Left lung (tissue), 10 donors: ENCODE results near the gene TEDC2. TPM values are rescaled to one million over a fixed set of nuclear protein-coding genes. Genes with fewer than 3 reads are reported as not detected.

ENCODE experiments used
- ATAC-seq: fragments of 200-7000 bp; cut with Tn5 transposase; one replicate; pipeline ENCODE4 v1.9.1; 2020; ENCODE audit warnings: moderate library complexity
- DNase-seq, 4 donors: peaks; one replicate each; pipeline ENCODE4 v3.0.0-alpha.2; 2013 to 2020
- H3K27ac ChIP-seq, 2 donors: fragments of 200-600 bp; sonication (generic) in 1 of 2; one replicate each; pipeline versions ENCODE4 v1.5.0 to v1.8.0; 2020 to 2021
- H3K27me3 ChIP-seq, 2 donors: fragments of 200-600 bp; sonication (generic) in 1 of 2; one replicate each; pipeline versions ENCODE4 v1.5.0 to v1.8.0; 2020 to 2021
- H3K36me3 ChIP-seq, 2 donors: fragments of 200-600 bp; sonication (generic) in 1 of 2; one replicate each; pipeline versions ENCODE4 v1.5.0 to v1.8.0; 2020 to 2021
- H3K4me1 ChIP-seq, 2 donors: fragments of 200-600 bp; one replicate each; pipeline ENCODE4 v1.8.0; 2021
- H3K4me3 ChIP-seq, 2 donors: fragments of 200-600 bp; sonication (generic) in 1 of 2; one replicate each; pipeline versions ENCODE4 v1.5.0 to v1.8.0; 2020 to 2021; ENCODE audit warnings: mild to moderate bottlenecking in 1 of 2
- H3K9me3 ChIP-seq, 2 donors: fragments of 200-600 bp; sonication (generic) in 1 of 2; one replicate each; pipeline versions ENCODE4 v1.5.0 to v1.8.0; 2020 to 2021
- intact Hi-C, 2 donors: fragments of 100-400 bp; cut with DNase I; formaldehyde crosslinking; loops; one replicate each; pipeline versions ENCODE4 v1.11.2 to v1.14.2; 2022
- polyA plus RNA-seq, 6 donors: library from polyadenylated mRNA; unstranded; fragments of 120-200 nt; gene quantifications; one replicate each; pipeline ENCODE4 v1.2.1, GENCODE V29; 2013; ENCODE audit not compliant: insufficient read length in 6 of 6
- total RNA-seq, 2 donors: library from RNA; stranded (reverse); fragmentation: NEBNext Ultra II Directional; extraction: Animal tissue kit (Norgen Biotek cat#: 25700); gene quantifications; one replicate each; pipeline ENCODE4 v1.2.1, GENCODE V29; 2021
- TF ChIP-seq, protein P1 (sequence below), 2 donors: fragments of 200-600 bp; sonication (generic) in 1 of 2; IDR thresholded peaks; one replicate each; pipeline versions ENCODE4 v1.5.0 to v1.8.0; 2021; ENCODE audit warnings: antibody characterized with exemption in 2 of 2
- donor health status: DM: no; HTN: yes; CAD: no.
- donor health status: DM: no; HTN: no; CAD: no.

TEDC2 gene
- total and polyA plus RNA-seq, 8 donors: 4.0 to 10.9 (median 8.3) TPM

GRCh38 chr16:2447920-2448583, 11.9 kb upstream of the TEDC2 start:
- TF ChIP-seq, protein P1, sequence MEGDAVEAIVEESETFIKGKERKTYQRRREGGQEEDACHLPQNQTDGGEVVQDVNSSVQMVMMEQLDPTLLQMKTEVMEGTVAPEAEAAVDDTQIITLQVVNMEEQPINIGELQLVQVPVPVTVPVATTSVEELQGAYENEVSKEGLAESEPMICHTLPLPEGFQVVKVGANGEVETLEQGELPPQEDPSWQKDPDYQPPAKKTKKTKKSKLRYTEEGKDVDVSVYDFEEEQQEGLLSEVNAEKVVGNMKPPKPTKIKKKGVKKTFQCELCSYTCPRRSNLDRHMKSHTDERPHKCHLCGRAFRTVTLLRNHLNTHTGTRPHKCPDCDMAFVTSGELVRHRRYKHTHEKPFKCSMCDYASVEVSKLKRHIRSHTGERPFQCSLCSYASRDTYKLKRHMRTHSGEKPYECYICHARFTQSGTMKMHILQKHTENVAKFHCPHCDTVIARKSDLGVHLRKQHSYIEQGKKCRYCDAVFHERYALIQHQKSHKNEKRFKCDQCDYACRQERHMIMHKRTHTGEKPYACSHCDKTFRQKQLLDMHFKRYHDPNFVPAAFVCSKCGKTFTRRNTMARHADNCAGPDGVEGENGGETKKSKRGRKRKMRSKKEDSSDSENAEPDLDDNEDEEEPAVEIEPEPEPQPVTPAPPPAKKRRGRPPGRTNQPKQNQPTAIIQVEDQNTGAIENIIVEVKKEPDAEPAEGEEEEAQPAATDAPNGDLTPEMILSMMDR (IDR thresholded peaks at IDR 0.05): no peak
- Histone ChIP-seq H3K36me3 (peaks cover 0 to 91% of the 10 kb centered on the region in 2 donors), H3K27me3 (no peaks in the 10 kb centered on the region), H3K9me3 (no peaks in the 10 kb centered on the region), H3K4me3 (no peak overlapping the region), H3K27ac (no peak overlapping the region), H3K4me1 (no peaks in the 10 kb centered on the region)
- DNase-seq (peak in 1 of 4 donors; percentile 42), ATAC-seq (no peak)
- intact Hi-C loops: no loop called here

DNA sequence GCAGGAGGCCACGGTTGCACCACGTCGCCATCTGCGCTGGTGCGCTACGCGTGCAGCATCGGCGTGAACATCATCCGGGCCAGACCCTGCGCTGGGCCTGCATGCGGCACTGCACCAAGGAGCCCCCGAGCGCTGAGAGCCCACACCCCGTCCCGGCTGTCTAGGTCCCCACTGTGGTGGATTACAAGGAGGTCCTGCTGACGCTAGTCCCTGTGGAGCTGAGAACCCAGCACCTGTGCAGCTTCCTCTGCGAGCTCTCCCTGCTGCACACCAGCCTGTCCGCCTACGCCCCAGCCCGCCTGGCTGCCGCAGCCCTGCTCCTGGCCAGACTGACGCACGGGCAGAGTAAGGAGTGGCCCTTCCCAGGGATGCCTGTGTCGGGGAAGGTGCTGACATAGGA, 10.8 kb upstream of the TEDC2 start:
- Histone ChIP-seq H3K27me3 (no peaks in the 10 kb centered on the region), H3K9me3 (no peaks in the 10 kb centered on the region), H3K36me3 (peaks cover 0 to 95% of the 10 kb centered on the region in 2 donors), H3K27ac (no peak overlapping the region), H3K4me1 (no peaks in the 10 kb centered on the region), H3K4me3 (no peak overlapping the region)
- ATAC-seq (no peak), DNase-seq (peak in 1 of 4 donors; percentile 45)
- TF ChIP-seq, protein P1 (IDR thresholded peaks at IDR 0.05): no peak
- intact Hi-C loops: no loop called here

DNA sequence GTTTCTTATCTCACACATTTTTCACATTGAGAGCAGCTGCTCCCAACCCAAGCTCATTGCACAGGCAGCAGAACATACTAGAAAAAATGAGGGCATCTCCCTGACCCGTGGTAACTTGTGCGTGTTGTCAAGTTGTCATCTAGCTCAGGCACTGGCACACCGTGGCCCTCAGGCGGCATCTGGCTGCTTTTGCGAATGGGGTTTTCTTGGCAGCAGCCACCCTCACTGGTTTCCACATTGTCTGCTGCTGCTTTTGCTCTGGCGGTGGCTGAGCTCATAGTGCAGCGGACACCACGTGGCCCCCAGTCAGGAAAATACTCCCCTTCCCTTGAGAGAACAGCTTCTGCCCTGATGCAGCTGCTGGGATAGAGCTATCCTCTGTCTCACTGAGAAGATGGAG, 9.4 kb upstream of the TEDC2 start:
- TF ChIP-seq, protein P1 (IDR thresholded peaks at IDR 0.05): no peak

GRCh38 chr16:2450975-2451381, 8.9 kb upstream of the TEDC2 start:
- DNase-seq (peak in 1 of 4 donors; percentile 61), ATAC-seq (no peak)
- H3K27me3 ChIP-seq: no peaks in the 10 kb centered on the region
- no peak overlapping the region for H3K27ac ChIP-seq
- H3K4me3 ChIP-seq: no peak overlapping the region
- intact Hi-C loops: no loop called here
- H3K9me3 ChIP-seq: no peaks in the 10 kb centered on the region
- no peaks in the 10 kb centered on the region for H3K4me1 ChIP-seq
- peaks cover 0 to 95% of the 10 kb centered on the region in 2 donors for H3K36me3 ChIP-seq
- TF ChIP-seq, protein P1 (IDR thresholded peaks at IDR 0.05): no peak

More for the DNA sequence above, 9.4 kb upstream of the TEDC2 start:
- intact Hi-C loops: no loop called here
- Histone ChIP-seq H3K4me3 (no peak overlapping the region), H3K4me1 (no peaks in the 10 kb centered on the region), H3K27me3 (no peaks in the 10 kb centered on the region), H3K36me3 (peaks cover 0 to 95% of the 10 kb centered on the region in 2 donors), H3K27ac (no peak overlapping the region), H3K9me3 (no peaks in the 10 kb centered on the region)
- no peak for ATAC-seq
- peak in 1 of 4 donors; percentile 56 for DNase-seq

DNA sequence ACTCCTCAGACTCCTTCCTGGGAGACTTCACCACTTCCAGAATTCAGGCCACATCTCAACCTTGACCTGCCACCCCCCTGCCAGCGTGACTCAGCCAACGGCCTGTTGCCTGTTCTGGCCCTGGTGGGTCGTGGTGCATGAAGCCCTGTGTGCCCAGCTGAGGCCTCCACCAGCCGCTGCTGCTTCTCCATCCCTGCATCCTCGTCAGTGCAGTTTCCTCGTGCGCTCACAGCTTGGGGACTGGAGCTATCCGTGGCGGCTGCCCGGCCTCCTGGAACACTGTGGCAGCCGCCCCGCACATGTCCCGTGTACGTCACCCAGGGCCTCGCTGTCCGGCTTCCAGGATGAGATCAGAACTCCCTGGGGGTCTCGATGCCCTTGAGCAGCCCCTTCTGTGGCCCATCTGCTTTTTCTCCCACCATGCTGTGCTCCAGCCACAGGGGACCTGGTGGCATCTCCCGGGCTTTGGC, 8.0 kb upstream of the TEDC2 start:
- no peaks in the 10 kb centered on the region for H3K9me3 ChIP-seq
- H3K36me3 ChIP-seq: peaks cover 0 to 95% of the 10 kb centered on the region in 2 donors
- H3K4me3 ChIP-seq: no peak overlapping the region
- no peaks in the 10 kb centered on the region for H3K4me1 ChIP-seq
- peak in 1 of 4 donors; percentile 53 for DNase-seq
- intact Hi-C loops: no loop called here
- no peaks in the 10 kb centered on the region for H3K27me3 ChIP-seq
- H3K27ac ChIP-seq: no peak overlapping the region
- no peak for ATAC-seq
- TF ChIP-seq, protein P1 (IDR thresholded peaks at IDR 0.05): no peak
